GM12878 (cell line): Measurements from ENCODE around the gene PLXNA4. TPM values are rescaled to one million over a fixed set of nuclear protein-coding genes. Genes with fewer than 3 reads are reported as not detected.

Experiments
- ATAC-seq: fragments of 200-7000 bp; cut with Tn5 transposase; 3 replicates; pipeline ENCODE4 v1.9.1; 2020; ENCODE audit warnings: mild to moderate bottlenecking, moderate library complexity
- BruUV-seq: library from RNA; stranded (reverse); fragments of 400-500 nt; replicated peaks from 2 replicates; lab custom pipeline; 2021; lab: Mats Ljungman, UMichigan
- CTCF ChIA-PET: fragments of 300-600 bp; sonication (Branson Sonifier 250); formaldehyde crosslinking; extraction: SDS; loops from one replicate; lab custom pipeline; 2021; ENCODE audit warnings: inconsistent platforms; lab: Yijun Ruan, JAX
- POLR2A ChIA-PET: fragments of 350-600 bp; formaldehyde crosslinking; extraction: SDS; loops from one replicate; lab custom pipeline; 2021; ENCODE audit warnings: inconsistent platforms; lab: Charles Lee
- RAD21 ChIA-PET: fragments of 300-600 bp; sonication (Branson Sonifier 250); formaldehyde crosslinking; loops from one replicate; lab custom pipeline; 2023; ENCODE audit warnings: antibody characterized with exemption; ENCODE audit not compliant: unreplicated experiment; lab: Charles Lee
- SMC1A ChIA-PET: fragments of 300-600 bp; sonication (Branson Sonifier 250); formaldehyde crosslinking; loops from one replicate; lab custom pipeline; 2023; ENCODE audit not compliant: unreplicated experiment, uncharacterized antibody; lab: Charles Lee
- DNase-seq: peaks from one replicate; pipeline ENCODE4 v3.0.0-alpha.2; 2011; ENCODE audit warnings: low read depth, low spot score
- FAIRE-seq: peaks from 3 replicates; lab custom pipeline; 2011; peaks lifted over from hg19 to GRCh38; lab: Jason Lieb, UNC
- H2AFZ ChIP-seq: 2 replicates; pipeline ENCODE4 v1.6.0; 2011; ENCODE audit warnings: low read depth, low read length, control low read depth; ENCODE audit not compliant: control insufficient read depth
- H3K27ac ChIP-seq: 2 replicates; pipeline ENCODE4 v1.5.1; 2011; ENCODE audit warnings: control low read depth; ENCODE audit not compliant: control insufficient read depth, insufficient read depth
- H3K27me3 ChIP-seq, 2 experiments: replicated peaks in 1 of 2; 2 replicates each; pipeline versions ENCODE4 v1.6.0 to v1.6.1; 2011; ENCODE audit warnings: low read length in 1 of 2; ENCODE audit not compliant: control insufficient read depth in 2 of 2, insufficient read depth in 2 of 2
- H3K36me3 ChIP-seq, 2 experiments: 2 replicates each; pipeline ENCODE4 v1.5.1; 2011; ENCODE audit warnings: low read length in 1 of 2; ENCODE audit not compliant: control insufficient read depth in 2 of 2, insufficient read depth in 2 of 2
- H3K4me1 ChIP-seq: 2 replicates; pipeline ENCODE4 v1.6.1; 2011; ENCODE audit warnings: mild to moderate bottlenecking, low read length, moderate library complexity, mixed read lengths; ENCODE audit not compliant: control insufficient read depth, insufficient read depth
- H3K4me2 ChIP-seq: 2 replicates; pipeline ENCODE4 v1.6.0; 2011; ENCODE audit warnings: control low read depth; ENCODE audit not compliant: control insufficient read depth, insufficient read depth
- H3K4me3 ChIP-seq: fragments of 200-600 bp; sonication (generic); 2 replicates; pipeline ENCODE4 v1.5.1; 2016
- H3K79me2 ChIP-seq: 2 replicates; pipeline ENCODE4 v1.6.0; 2011; ENCODE audit warnings: low read length; ENCODE audit not compliant: control insufficient read depth, insufficient read depth
- H3K9ac ChIP-seq: 2 replicates; pipeline ENCODE4 v1.8.0; 2011; ENCODE audit warnings: low read length, control low read depth, mixed read lengths; ENCODE audit not compliant: control insufficient read depth, insufficient read depth
- H3K9me3 ChIP-seq: replicated peaks from 3 replicates; pipeline ENCODE4 v1.5.1; 2011; ENCODE audit warnings: mild to moderate bottlenecking, low read length; ENCODE audit not compliant: control insufficient read depth, insufficient read depth
- H4K20me1 ChIP-seq: 2 replicates; pipeline ENCODE4 v1.6.0; 2011; ENCODE audit not compliant: control insufficient read depth, insufficient read depth
- HDAC2 ChIP-seq: fragments of 200-600 bp; sonication (generic); IDR thresholded peaks from 2 replicates; pipeline ENCODE4 v1.6.1; 2017
- KDM1A ChIP-seq: fragments of 200-600 bp; sonication (generic); IDR thresholded peaks from 2 replicates; pipeline ENCODE4 v1.6.1; 2016; ENCODE audit warnings: borderline replicate concordance
- MEF2B ChIP-seq: fragments of 450-650 bp; IDR thresholded peaks from 2 replicates; pipeline ENCODE4 v1.6.1; 2018; ENCODE audit warnings: mild to moderate bottlenecking, moderate library complexity; ENCODE audit not compliant: partially characterized antibody, poor library complexity, severe bottlenecking
- STAT1 ChIP-seq: fragments of 450-650 bp; conservative IDR thresholded peaks from 2 replicates; pipeline ENCODE4 v1.6.1; 2014; ENCODE audit warnings: antibody characterized with exemption, mild to moderate bottlenecking
- STAT3 ChIP-seq: IDR thresholded peaks from 2 replicates; pipeline ENCODE4 v1.6.1; 2011; ENCODE audit warnings: low read depth, low read length, improper control_type of control experiment
- TCF7 ChIP-seq: IDR thresholded peaks from 2 replicates; pipeline ENCODE4 v1.6.1; 2014; ENCODE audit warnings: antibody characterized with exemption, borderline replicate concordance
- ZNF592 ChIP-seq: fragments of 450-650 bp; IDR thresholded peaks from 2 replicates; pipeline ENCODE4 v1.6.1; 2017; ENCODE audit warnings: mild to moderate bottlenecking, moderate library complexity
- WGBS: methylation state at CpG from one replicate; pipeline ENCODE4 v1.1.6; 2016; ENCODE audit warnings: low lambda C conversion rate; ENCODE audit not compliant: insufficient replicate concordance, insufficient coverage; ENCODE audit errors: missing lambda C conversion rate; 5-methylcytosine and 5-hydroxymethylcytosine counted together
- in situ Hi-C: fragments of 300-500 bp; cut with MboI; formaldehyde crosslinking; loops from 9 replicates; pipeline ENCODE4 v1.14.3; 2018; ENCODE audit warnings: mixed read lengths
- intact Hi-C: fragments of 100-400 bp; cut with micrococcal nuclease; formaldehyde crosslinking; loops from one replicate; pipeline ENCODE4 v1.14.2; 2022; ENCODE audit not compliant: unreplicated experiment
- polyA plus RNA-seq, 11 experiments: library from polyadenylated mRNA; depleted of rRNA in 4 of 11; unstranded in 6 of 11; stranded (reverse) in 5 of 11; fragments of >200 nt; fragmentation: Nextera tagmentation in 4 of 11; fragmentation: Illumina TruSeq in 1 of 11; extraction: Ambion mirVana in 4 of 11; extraction: Trizol in 1 of 11; gene quantifications; 1 replicate in 1 of 11; 2 replicates in 10 of 11; pipeline versions ENCODE4 v1.2.1 to v1.2.3, GENCODE V29; 2011 to 2016; ENCODE audit warnings: inconsistent platforms in 2 of 11, missing spikeins in 2 of 11, low read depth in 1 of 11
- total RNA-seq, 4 experiments: library from RNA; depleted of rRNA in 3 of 4; stranded (reverse); fragments of >200 nt in 3 of 4; fragmentation: Illumina TruSeq in 1 of 4; extraction: Trizol in 1 of 4; gene quantifications; 2 replicates each; pipeline versions ENCODE4 v1.2.1 to v1.2.3, GENCODE V29; 2013 to 2021
- TF ChIP-seq, protein P1 (sequence below): IDR thresholded peaks from 2 replicates; pipeline ENCODE4 v1.6.1; 2011; ENCODE audit warnings: mild to moderate bottlenecking, low read depth, low read length, moderate library complexity; ENCODE audit not compliant: insufficient replicate concordance
- TF ChIP-seq, protein P2 (sequence below): IDR thresholded peaks from 2 replicates; pipeline ENCODE4 v1.6.1; 2011; ENCODE audit warnings: low read depth, low read length, improper control_type of control experiment, borderline replicate concordance
- TF ChIP-seq, protein P3 (sequence below): IDR thresholded peaks from 2 replicates; pipeline ENCODE4 v1.6.1; 2011; ENCODE audit warnings: low read depth, mild to moderate bottlenecking, low read length, moderate library complexity, borderline replicate concordance; ENCODE audit errors: extremely low read depth
- TF ChIP-seq, protein P4 (sequence below): IDR thresholded peaks from 2 replicates; pipeline ENCODE4 v1.6.1; 2012; ENCODE audit warnings: low read depth, low read length, improper control_type of control experiment

PLXNA4 gene
- total and polyA plus RNA-seq, 10 of the 15 experiments (the other 5 are each of a cell fraction or from before 2014, with no cell fraction given): 0.03 TPM; not detected in 9

DNA sequence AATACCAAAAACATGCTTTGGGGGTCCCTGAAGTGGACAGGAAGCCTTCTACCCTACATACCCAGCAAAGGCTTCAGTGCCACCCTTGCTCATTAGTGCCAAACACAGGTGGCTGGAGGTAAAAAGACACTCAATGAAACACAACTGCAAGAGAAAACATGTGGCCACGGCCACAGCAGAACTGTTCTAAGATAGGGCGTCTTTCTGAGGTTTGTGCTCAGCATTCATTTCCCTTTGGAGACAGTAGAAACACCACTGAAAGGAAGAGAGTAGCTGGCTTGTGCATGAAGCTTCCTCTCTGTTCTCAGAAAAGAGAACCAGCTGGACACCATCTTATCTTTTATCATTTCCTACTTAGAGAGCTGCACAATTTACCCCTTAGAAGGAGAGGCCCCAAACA is 143.0 kb downstream of the PLXNA4 start:
- ChIA-PET SMC1A (no interaction called here), POLR2A (no interaction called here), RAD21 (no interaction called here), CTCF (no interaction called here)
- H4K20me1 ChIP-seq: no peaks in the 10 kb centered on the region
- H3K27ac ChIP-seq: no peak overlapping the region
- BruUV-seq: no TSS peak
- no peak for ATAC-seq
- H3K27me3 ChIP-seq: peaks cover 0 to 5% of the 10 kb centered on the region in 2 experiments; a peak in 1 of 4 replicates
- H3K4me2 ChIP-seq: no peak overlapping the region
- no peak for FAIRE-seq
- H3K36me3 ChIP-seq: no peaks in the 10 kb centered on the region
- intact Hi-C loops: no loop called here
- WGBS: 5% methylated on average over 2 of the region's 2 CpGs
- no peak overlapping the region for H3K4me3 ChIP-seq
- no peaks in the 10 kb centered on the region for H3K4me1 ChIP-seq
- H2AFZ ChIP-seq: no peak overlapping the region
- H3K79me2 ChIP-seq: no peaks in the 10 kb centered on the region
- DNase-seq: no peak
- in situ Hi-C loops: no loop called here
- H3K9ac ChIP-seq: no peak overlapping the region
- H3K9me3 ChIP-seq: no peaks in the 10 kb centered on the region
- TF ChIP-seq, protein P1, sequence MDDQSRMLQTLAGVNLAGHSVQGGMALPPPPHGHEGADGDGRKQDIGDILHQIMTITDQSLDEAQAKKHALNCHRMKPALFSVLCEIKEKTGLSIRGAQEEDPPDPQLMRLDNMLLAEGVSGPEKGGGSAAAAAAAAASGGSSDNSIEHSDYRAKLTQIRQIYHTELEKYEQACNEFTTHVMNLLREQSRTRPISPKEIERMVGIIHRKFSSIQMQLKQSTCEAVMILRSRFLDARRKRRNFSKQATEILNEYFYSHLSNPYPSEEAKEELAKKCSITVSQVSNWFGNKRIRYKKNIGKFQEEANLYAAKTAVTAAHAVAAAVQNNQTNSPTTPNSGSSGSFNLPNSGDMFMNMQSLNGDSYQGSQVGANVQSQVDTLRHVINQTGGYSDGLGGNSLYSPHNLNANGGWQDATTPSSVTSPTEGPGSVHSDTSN: no peak
- TF ChIP-seq STAT1: no peak
- TF ChIP-seq TCF7: no peak
- TF ChIP-seq, protein P2, sequence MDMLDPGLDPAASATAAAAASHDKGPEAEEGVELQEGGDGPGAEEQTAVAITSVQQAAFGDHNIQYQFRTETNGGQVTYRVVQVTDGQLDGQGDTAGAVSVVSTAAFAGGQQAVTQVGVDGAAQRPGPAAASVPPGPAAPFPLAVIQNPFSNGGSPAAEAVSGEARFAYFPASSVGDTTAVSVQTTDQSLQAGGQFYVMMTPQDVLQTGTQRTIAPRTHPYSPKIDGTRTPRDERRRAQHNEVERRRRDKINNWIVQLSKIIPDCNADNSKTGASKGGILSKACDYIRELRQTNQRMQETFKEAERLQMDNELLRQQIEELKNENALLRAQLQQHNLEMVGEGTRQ: no peak
- TF ChIP-seq, protein P3, sequence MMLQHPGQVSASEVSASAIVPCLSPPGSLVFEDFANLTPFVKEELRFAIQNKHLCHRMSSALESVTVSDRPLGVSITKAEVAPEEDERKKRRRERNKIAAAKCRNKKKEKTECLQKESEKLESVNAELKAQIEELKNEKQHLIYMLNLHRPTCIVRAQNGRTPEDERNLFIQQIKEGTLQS: no peak
- no peak for TF ChIP-seq ZNF592
- TF ChIP-seq MEF2B: no peak
- TF ChIP-seq STAT3: no peak
- no peak for TF ChIP-seq KDM1A
- no peak for TF ChIP-seq HDAC2
- TF ChIP-seq, protein P4, sequence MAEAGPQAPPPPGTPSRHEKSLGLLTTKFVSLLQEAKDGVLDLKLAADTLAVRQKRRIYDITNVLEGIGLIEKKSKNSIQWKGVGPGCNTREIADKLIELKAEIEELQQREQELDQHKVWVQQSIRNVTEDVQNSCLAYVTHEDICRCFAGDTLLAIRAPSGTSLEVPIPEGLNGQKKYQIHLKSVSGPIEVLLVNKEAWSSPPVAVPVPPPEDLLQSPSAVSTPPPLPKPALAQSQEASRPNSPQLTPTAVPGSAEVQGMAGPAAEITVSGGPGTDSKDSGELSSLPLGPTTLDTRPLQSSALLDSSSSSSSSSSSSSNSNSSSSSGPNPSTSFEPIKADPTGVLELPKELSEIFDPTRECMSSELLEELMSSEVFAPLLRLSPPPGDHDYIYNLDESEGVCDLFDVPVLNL: no peak
